Activated CD8-positive, alpha-beta T cell treated with anti-CD3 and anti-CD28 coated beads for 36 hours (primary cell): ENCODE data around the gene TMEM201. TPM values are rescaled to one million over a fixed set of nuclear protein-coding genes. Genes with fewer than 3 reads are reported as not detected.

Source experiments
- ATAC-seq: fragments of 200-7000 bp; cut with Tn5 transposase; one replicate; pipeline ENCODE4 v1.10.0; 2021; ENCODE audit warnings: mild to moderate bottlenecking, moderate library complexity
- CTCF ChIA-PET: fragments of 350-600 bp; sonication (Branson Sonifier 250); formaldehyde crosslinking; loops from one replicate; lab custom pipeline; 2021; ENCODE audit warnings: antibody characterized with exemption; lab: Charles Lee
- POLR2A ChIA-PET: fragments of 350-600 bp; sonication (Branson Sonifier 250); formaldehyde crosslinking; loops from one replicate; lab custom pipeline; 2021; ENCODE audit warnings: antibody characterized with exemption; lab: Charles Lee
- DNase-seq: peaks from one replicate; pipeline ENCODE4 v3.0.0-alpha.2; 2020
- H3K27ac Mint-ChIP-seq: one replicate; pipeline ENCODE4 v1.8.0; 2021; ENCODE audit warnings: mild to moderate bottlenecking, mixed read lengths
- H3K27me3 Mint-ChIP-seq: one replicate; pipeline ENCODE4 v1.8.0; 2021; ENCODE audit warnings: mixed read lengths
- H3K36me3 Mint-ChIP-seq: one replicate; pipeline ENCODE4 v1.8.0; 2021; ENCODE audit warnings: low read depth, mixed read lengths
- H3K4me1 Mint-ChIP-seq: one replicate; pipeline ENCODE4 v1.8.0; 2021; ENCODE audit warnings: low read depth, mixed read lengths
- H3K4me3 Mint-ChIP-seq: one replicate; pipeline ENCODE4 v1.8.0; 2021; ENCODE audit warnings: mild to moderate bottlenecking, moderate library complexity, mixed read lengths
- H3K9me3 Mint-ChIP-seq: one replicate; pipeline ENCODE4 v1.8.0; 2021; ENCODE audit warnings: mixed read lengths
- CTCF ChIP-seq: fragments of 200-600 bp; IDR thresholded peaks from one replicate; pipeline ENCODE4 v1.8.0; 2022; ENCODE audit warnings: antibody characterized with exemption, mild to moderate bottlenecking
- intact Hi-C: fragments of 100-400 bp; cut with micrococcal nuclease; formaldehyde crosslinking; loops from one replicate; pipeline ENCODE4 v1.10.0; 2022
- total RNA-seq, 2 experiments: library from RNA; stranded (reverse); gene quantifications; one replicate each; pipeline ENCODE4 v1.2.3, GENCODE V29; 2021

TMEM201 gene
- total RNA-seq, 2 experiments from 2014 or later = 16.2 to 18.1 TPM

GRCh38 chr1:9595156-9595967, 6.7 kb downstream of the TMEM201 start:
- ChIA-PET CTCF (no interaction called here), POLR2A (interaction anchor here (0.5 to 0.9 kb wide), 2 partner anchors 7 to 273 kb away, joined by 3 read pairs; no protein-coding TSS in a partner anchor)
- H3K4me1 Mint-ChIP-seq = peaks cover 25% of the 10 kb centered on the region
- peaks cover 12% of the 10 kb centered on the region for H3K36me3 Mint-ChIP-seq
- no peaks in the 10 kb centered on the region for H3K9me3 Mint-ChIP-seq
- no peak overlapping the region for H3K4me3 Mint-ChIP-seq
- no peak overlapping the region for H3K27ac Mint-ChIP-seq
- DNase-seq (no peak), ATAC-seq (no peak)
- no peaks in the 10 kb centered on the region for H3K27me3 Mint-ChIP-seq
- intact Hi-C loops = no loop called here
- TF ChIP-seq CTCF = no peak

GRCh38 chr1:9595968-9596340, 7.2 kb downstream of the TMEM201 start:
- CTCF ChIA-PET = no interaction called here
- H3K27ac Mint-ChIP-seq = no peak overlapping the region

GRCh38 chr1:9596415-9597123, 7.9 kb downstream of the TMEM201 start:
- Mint-ChIP-seq H3K4me3 (no peak overlapping the region), H3K27me3 (no peaks in the 10 kb centered on the region), H3K4me1 (peaks cover 19% of the 10 kb centered on the region), H3K36me3 (peaks cover 8% of the 10 kb centered on the region), H3K27ac (no peak overlapping the region), H3K9me3 (no peaks in the 10 kb centered on the region)
- POLR2A ChIA-PET = interaction anchor here (0.7 kb wide), 1 partner anchor 20 kb away, joined by 3 read pairs; no protein-coding TSS in a partner anchor
- TF ChIP-seq CTCF = no peak
- DNase-seq (no peak), ATAC-seq (no peak)
- CTCF ChIA-PET = no interaction called here
- intact Hi-C loops = no loop called here

More at GRCh38 chr1:9595968-9596340, 7.2 kb downstream of the TMEM201 start:
- ATAC-seq (no peak), DNase-seq (no peak)
- intact Hi-C loops = no loop called here
- POLR2A ChIA-PET = interaction anchor here (0.5 to 0.7 kb wide), 2 partner anchors 21 to 273 kb away, joined by 3 read pairs; no protein-coding TSS in a partner anchor
- no peak overlapping the region for H3K4me3 Mint-ChIP-seq
- peaks cover 8% of the 10 kb centered on the region for H3K36me3 Mint-ChIP-seq
- peaks cover 19% of the 10 kb centered on the region for H3K4me1 Mint-ChIP-seq
- no peaks in the 10 kb centered on the region for H3K27me3 Mint-ChIP-seq
- TF ChIP-seq CTCF = no peak
- H3K9me3 Mint-ChIP-seq = no peaks in the 10 kb centered on the region

GRCh38 chr1:9597361-9598315, 8.9 kb downstream of the TMEM201 start:
- no peaks in the 10 kb centered on the region for H3K27me3 Mint-ChIP-seq
- DNase-seq (no peak), ATAC-seq (no peak)
- no peak overlapping the region for H3K4me3 Mint-ChIP-seq
- ChIA-PET CTCF (interaction anchor here (1.9 kb wide), 1 partner anchor 18 kb away, joined by 10 read pairs; no protein-coding TSS in a partner anchor), POLR2A (interaction anchor here (1.2 to 1.3 kb wide), 2 partner anchors 8 to 18 kb away, joined by 4 to 5 read pairs; no protein-coding TSS in a partner anchor)
- intact Hi-C loops = no loop called here
- H3K36me3 Mint-ChIP-seq = peaks cover 6% of the 10 kb centered on the region
- H3K9me3 Mint-ChIP-seq = no peaks in the 10 kb centered on the region
- no peak for TF ChIP-seq CTCF
- H3K4me1 Mint-ChIP-seq = peaks cover 12% of the 10 kb centered on the region
- no peak overlapping the region for H3K27ac Mint-ChIP-seq
